ENCODE data around the gene PLXNA4. TPM values are rescaled to one million over a fixed set of nuclear protein-coding genes. Genes with fewer than 3 reads are reported as not detected.

The PLXNA4 gene
- total RNA-seq, 4 donors from 2014 or later: 0.31 to 0.66 (median 0.43) TPM

- in situ Hi-C loops (cut with MboI; ENCODE audit: low sequenced_read_pairs in 4 of 4): loop anchor here in 3 of 4 donors (25.0 kb wide), 2 partner anchors 656 to 906 kb away; no protein-coding TSS in a partner anchor
- Histone ChIP-seq H3K27me3 (no peaks in the 10 kb centered on the region), H3K9me3 (no peaks in the 10 kb centered on the region), H3K4me1 (no peaks in the 10 kb centered on the region), H3K27ac (no peak overlapping the region), H3K36me3 (no peaks in the 10 kb centered on the region), H3K4me3 (no peak overlapping the region)
- no peak for ATAC-seq
- TF ChIP-seq CTCF (IDR thresholded peaks at IDR 0.05 in 4 of 5, conservative IDR thresholded peaks at IDR 0.05 in 1 of 5): no peak
- no peak for TF ChIP-seq POLR2A (IDR thresholded peaks at IDR 0.05)
- intact Hi-C loops (cut with DNase I; ENCODE audit: low total_unique reads): no loop called here
- DNase-seq: no peak
These were observed 16.7 kb upstream of the PLXNA4 start for GRCh38 chr7:132592936-132593335.

GRCh38 chr7:132592231-132592920 lies 16.1 kb upstream of the PLXNA4 start:
- H3K27ac ChIP-seq: no peak overlapping the region
- no peak overlapping the region for H3K4me3 ChIP-seq
- H3K27me3 ChIP-seq: no peaks in the 10 kb centered on the region
- H3K36me3 ChIP-seq: no peaks in the 10 kb centered on the region
- no peaks in the 10 kb centered on the region for H3K9me3 ChIP-seq
- TF ChIP-seq POLR2A (IDR thresholded peaks at IDR 0.05) (no peak), CTCF (IDR thresholded peaks at IDR 0.05 in 4 of 5, conservative IDR thresholded peaks at IDR 0.05 in 1 of 5) (no peak)
- in situ Hi-C loops (cut with MboI; ENCODE audit: low sequenced_read_pairs in 4 of 4): loop anchor here in 3 of 4 donors (25.0 kb wide), 2 partner anchors 655 to 905 kb away; no protein-coding TSS in a partner anchor
- intact Hi-C loops (cut with DNase I; ENCODE audit: low total_unique reads): no loop called here
- no peak for DNase-seq
- no peak for ATAC-seq
- no peaks in the 10 kb centered on the region for H3K4me1 ChIP-seq

- H3K4me3 ChIP-seq: no peak overlapping the region
- no peak for ATAC-seq
- H3K9me3 ChIP-seq: no peaks in the 10 kb centered on the region
- DNase-seq: no peak
- H3K27me3 ChIP-seq: no peaks in the 10 kb centered on the region
- intact Hi-C loops (cut with DNase I; ENCODE audit: low total_unique reads): no loop called here
- H3K27ac ChIP-seq: no peak overlapping the region
- no peaks in the 10 kb centered on the region for H3K36me3 ChIP-seq
- no peak for TF ChIP-seq CTCF (IDR thresholded peaks at IDR 0.05 in 4 of 5, conservative IDR thresholded peaks at IDR 0.05 in 1 of 5)
- no peak for TF ChIP-seq POLR2A (IDR thresholded peaks at IDR 0.05)
- H3K4me1 ChIP-seq: no peaks in the 10 kb centered on the region
- in situ Hi-C loops (cut with MboI; ENCODE audit: low sequenced_read_pairs in 4 of 4): loop anchor here in 3 of 4 donors (25.0 kb wide), 2 partner anchors 653 to 903 kb away; no protein-coding TSS in a partner anchor
These were observed 13.9 kb upstream of the PLXNA4 start for GRCh38 chr7:132590162-132590561.

GRCh38 chr7:132588596-132588995 lies 12.3 kb upstream of the PLXNA4 start:
- no peaks in the 10 kb centered on the region for H3K27me3 ChIP-seq
- in situ Hi-C loops (cut with MboI; ENCODE audit: low sequenced_read_pairs in 4 of 4) (loop anchor here in 3 of 4 donors (25.0 kb wide), 2 partner anchors 651 to 901 kb away; no protein-coding TSS in a partner anchor), intact Hi-C loops (cut with DNase I; ENCODE audit: low total_unique reads) (no loop called here)
- no peaks in the 10 kb centered on the region for H3K4me1 ChIP-seq
- no peak overlapping the region for H3K27ac ChIP-seq
- TF ChIP-seq POLR2A (IDR thresholded peaks at IDR 0.05) (no peak), CTCF (IDR thresholded peaks at IDR 0.05 in 4 of 5, conservative IDR thresholded peaks at IDR 0.05 in 1 of 5) (no peak)
- ATAC-seq (no peak), DNase-seq (no peak)
- no peaks in the 10 kb centered on the region for H3K9me3 ChIP-seq
- H3K36me3 ChIP-seq: no peaks in the 10 kb centered on the region
- H3K4me3 ChIP-seq: no peak overlapping the region
